Measurements from ENCODE around the gene CPLANE1. TPM values are rescaled to one million over a fixed set of nuclear protein-coding genes. Genes with fewer than 3 reads are reported as not detected.

CPLANE1 gene
- total RNA-seq, 1 experiment from 2014 or later, result 8.4 TPM

DNA sequence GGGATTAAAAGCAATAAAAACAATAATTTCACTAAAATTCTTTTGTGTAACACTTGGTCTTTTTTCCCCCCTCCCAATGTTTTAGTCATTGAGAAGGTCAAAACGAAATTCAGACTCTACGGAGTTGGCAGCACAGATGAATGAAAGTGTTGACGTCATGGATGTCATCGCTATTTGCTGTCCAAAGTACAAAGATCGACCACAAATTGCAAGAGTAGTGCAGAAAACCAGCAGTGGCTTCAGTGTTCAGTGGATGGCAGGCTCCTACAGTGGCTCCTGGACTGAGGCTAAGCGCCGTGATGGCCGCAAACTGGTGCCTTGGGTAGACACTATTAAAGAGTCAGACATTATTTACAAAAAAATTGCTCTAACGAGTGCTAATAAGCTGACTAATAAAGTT is 184.7 kb downstream of the CPLANE1 start:
- DNase-seq (ENCODE audit: low read depth), result no peak

DNA sequence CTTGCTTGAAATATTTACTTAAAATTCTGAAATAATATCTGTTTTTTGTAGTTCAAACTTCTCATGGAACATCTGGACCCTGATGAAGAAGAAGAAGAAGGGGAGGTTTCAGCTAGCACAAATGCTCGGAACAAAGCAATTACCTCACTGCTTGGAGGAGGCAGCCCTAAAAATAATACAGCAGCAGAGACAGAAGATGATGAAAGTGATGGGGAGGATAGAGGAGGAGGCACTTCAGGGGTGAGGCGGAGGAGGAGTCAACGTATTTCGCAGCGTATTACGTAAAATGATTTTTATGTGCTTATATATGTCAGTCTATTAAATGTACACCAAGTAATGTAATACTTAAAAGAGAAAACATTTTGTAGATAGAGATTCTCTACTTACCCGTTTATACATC is 185.4 kb downstream of the CPLANE1 start:
- DNase-seq (ENCODE audit: low read depth), result no peak

DNA sequence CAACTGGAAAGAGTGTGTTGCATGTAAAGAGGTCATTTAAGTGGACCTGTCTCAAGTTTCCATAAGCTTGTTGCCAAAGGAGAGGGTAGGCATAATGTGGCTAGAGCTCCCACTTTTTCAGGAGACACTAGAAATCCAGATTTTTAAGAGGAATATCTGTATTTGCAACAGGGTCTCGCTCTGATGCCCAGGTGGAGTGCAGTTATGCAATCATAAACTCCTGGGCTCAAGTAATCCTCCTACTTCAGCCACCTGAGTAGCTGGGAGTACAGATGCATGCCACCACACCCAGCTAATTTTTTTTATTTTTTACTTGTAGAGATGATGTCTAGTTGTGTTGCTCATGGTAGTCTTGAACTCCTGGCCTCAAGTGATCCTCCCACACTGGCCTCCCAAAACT is 189.1 kb downstream of the CPLANE1 start:
- no peak for DNase-seq (ENCODE audit: low read depth)

DNA sequence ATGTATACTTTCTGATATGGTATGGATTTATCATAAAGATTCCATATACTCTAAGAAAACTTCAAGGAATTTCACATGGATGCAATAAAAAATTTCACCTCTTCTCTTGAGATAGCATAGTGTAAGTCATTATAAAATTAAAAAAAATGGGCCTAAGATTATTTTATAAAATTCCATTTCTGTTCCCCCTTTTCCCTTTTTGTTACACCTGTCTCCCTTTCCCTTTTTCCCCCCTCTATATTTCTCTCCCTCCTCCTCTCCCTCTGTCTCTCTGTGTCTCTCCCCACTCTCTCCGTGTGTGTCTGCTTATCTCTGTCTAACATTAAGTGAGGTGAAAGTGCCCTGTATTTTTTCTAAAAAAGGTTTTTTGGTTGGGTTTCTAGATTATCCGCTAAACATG is 192.4 kb downstream of the CPLANE1 start:
- DNase-seq (ENCODE audit: low read depth), result no peak

Other genes starting within 250 kb of the CPLANE1 start
- gene NUP155, start 121.7 kb upstream of the CPLANE1 start, total RNA-seq (2014; rRNA removed; shearing (Covaris generic)), result 56.6 and 63.2 TPM in 2 replicates
- gene WDR70, start 129.9 kb upstream of the CPLANE1 start, total RNA-seq (2014; rRNA removed; shearing (Covaris generic)), result 28.5 and 34.1 TPM in 2 replicates

All from RPMI7951 (cell line).